ENCODE results near the gene B4GALNT2. TPM values are rescaled to one million over a fixed set of nuclear protein-coding genes. Genes with fewer than 3 reads are reported as not detected.
"Not testable (repeated sequence)": the region's sequence is repeated elsewhere in the genome, so short reads cannot be mapped to it uniquely, and the experiment has no call there.

B4GALNT2 gene
- polyA plus RNA-seq, 1 experiment = 0.12 TPM

DNA sequence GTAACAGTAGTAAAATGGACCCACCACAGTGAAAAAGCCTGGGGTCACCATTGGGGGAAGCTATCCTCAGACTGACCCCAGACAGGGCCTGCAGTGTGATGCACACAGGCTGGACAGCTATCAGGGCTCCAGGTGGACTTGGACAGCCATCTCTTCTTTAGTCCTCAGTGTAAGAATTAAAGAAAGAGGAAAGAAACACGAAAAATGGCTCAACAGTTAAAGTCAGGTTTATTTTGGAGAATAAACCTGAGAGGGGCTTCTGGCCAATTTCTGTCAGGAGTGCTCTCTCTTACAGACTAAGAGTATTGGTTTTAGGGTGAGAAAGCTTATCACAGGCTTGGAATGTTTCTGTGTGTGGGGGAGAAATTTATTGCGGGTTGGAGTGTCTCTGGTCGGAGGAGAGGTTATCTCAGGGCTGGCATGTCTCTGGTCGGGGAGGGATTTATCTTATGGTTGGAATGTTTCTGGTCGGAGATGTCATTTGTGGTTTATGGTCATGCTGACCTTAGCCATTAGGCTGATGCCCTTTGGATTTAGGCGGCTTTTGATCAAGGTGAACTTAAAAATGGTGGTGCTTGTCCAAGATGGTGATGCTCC is 10.8 kb upstream of the B4GALNT2 start:
- Histone ChIP-seq H3K27me3 (ENCODE audit: control insufficient read depth, insufficient read depth, low read length) (peaks cover 2% of the 10 kb centered on the region; the same call in 1 of the 2 replicates), H3K36me3 (ENCODE audit: control insufficient read depth, insufficient read depth, low read length) (no peaks in the 10 kb centered on the region), H3K4me3 (ENCODE audit: low read depth, low read length) (no peak overlapping the region)
- DNase-seq (ENCODE audit: low read depth) = no peak
- ChIA-PET POLR2A (no interaction called here), CTCF (interaction anchor here (0.6 to 0.9 kb wide), 2 partner anchors 10 to 951 kb away, joined by 3 read pairs; no protein-coding TSS in a partner anchor)
- TF ChIP-seq, protein P1, sequence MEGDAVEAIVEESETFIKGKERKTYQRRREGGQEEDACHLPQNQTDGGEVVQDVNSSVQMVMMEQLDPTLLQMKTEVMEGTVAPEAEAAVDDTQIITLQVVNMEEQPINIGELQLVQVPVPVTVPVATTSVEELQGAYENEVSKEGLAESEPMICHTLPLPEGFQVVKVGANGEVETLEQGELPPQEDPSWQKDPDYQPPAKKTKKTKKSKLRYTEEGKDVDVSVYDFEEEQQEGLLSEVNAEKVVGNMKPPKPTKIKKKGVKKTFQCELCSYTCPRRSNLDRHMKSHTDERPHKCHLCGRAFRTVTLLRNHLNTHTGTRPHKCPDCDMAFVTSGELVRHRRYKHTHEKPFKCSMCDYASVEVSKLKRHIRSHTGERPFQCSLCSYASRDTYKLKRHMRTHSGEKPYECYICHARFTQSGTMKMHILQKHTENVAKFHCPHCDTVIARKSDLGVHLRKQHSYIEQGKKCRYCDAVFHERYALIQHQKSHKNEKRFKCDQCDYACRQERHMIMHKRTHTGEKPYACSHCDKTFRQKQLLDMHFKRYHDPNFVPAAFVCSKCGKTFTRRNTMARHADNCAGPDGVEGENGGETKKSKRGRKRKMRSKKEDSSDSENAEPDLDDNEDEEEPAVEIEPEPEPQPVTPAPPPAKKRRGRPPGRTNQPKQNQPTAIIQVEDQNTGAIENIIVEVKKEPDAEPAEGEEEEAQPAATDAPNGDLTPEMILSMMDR (IDR thresholded peaks at IDR 0.05; ENCODE audit: insufficient read depth, low read depth, low read length) = no peak

DNA sequence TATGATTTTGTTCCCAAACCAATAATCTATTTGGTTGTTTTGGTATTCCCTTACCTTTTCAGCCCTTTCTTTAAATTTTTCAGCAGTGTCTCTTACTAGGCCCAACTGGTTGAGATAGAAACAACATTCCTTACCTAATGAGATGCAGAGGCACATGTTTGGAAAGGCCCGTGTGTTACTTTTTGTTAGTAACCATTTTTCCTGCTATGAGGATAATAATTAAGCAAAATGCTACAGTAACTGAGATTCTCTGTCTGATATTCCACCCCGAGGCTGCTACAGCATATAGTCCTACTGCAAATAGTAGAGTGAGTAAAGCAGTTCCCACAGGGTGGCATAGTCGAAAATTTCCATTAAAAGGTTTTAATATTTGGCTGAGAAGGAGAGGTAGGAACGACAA is 10.0 kb upstream of the B4GALNT2 start:
- no peak for DNase-seq (ENCODE audit: low read depth)
- CTCF ChIA-PET = no interaction called here
- Histone ChIP-seq H3K27me3 (ENCODE audit: control insufficient read depth, insufficient read depth, low read length) (no peaks in the 10 kb centered on the region), H3K36me3 (ENCODE audit: control insufficient read depth, insufficient read depth, low read length) (no peaks in the 10 kb centered on the region), H3K4me3 (ENCODE audit: low read depth, low read length) (no peak overlapping the region)
- TF ChIP-seq, protein P1 (IDR thresholded peaks at IDR 0.05; ENCODE audit: insufficient read depth, low read depth, low read length) = no peak
- POLR2A ChIA-PET = no interaction called here

GRCh38 chr17:49123061-49123460 is 9.5 kb upstream of the B4GALNT2 start:
- H3K36me3 ChIP-seq (ENCODE audit: control insufficient read depth, insufficient read depth, low read length) = no peaks in the 10 kb centered on the region
- ChIA-PET POLR2A (no interaction called here), CTCF (no interaction called here)
- DNase-seq (ENCODE audit: low read depth) = no peak
- H3K4me3 ChIP-seq (ENCODE audit: low read depth, low read length) = no peak overlapping the region
- no peaks in the 10 kb centered on the region for H3K27me3 ChIP-seq (ENCODE audit: control insufficient read depth, insufficient read depth, low read length)
- TF ChIP-seq, protein P1 (IDR thresholded peaks at IDR 0.05; ENCODE audit: insufficient read depth, low read depth, low read length) = no peak

GRCh38 chr17:49125449-49125848 is 7.1 kb upstream of the B4GALNT2 start:
- no peak for DNase-seq (ENCODE audit: low read depth)
- TF ChIP-seq, protein P1 (IDR thresholded peaks at IDR 0.05; ENCODE audit: insufficient read depth, low read depth, low read length) = no peak
- Histone ChIP-seq H3K4me3 (ENCODE audit: low read depth, low read length) (no peak overlapping the region), H3K27me3 (ENCODE audit: control insufficient read depth, insufficient read depth, low read length) (no peaks in the 10 kb centered on the region), H3K36me3 (ENCODE audit: control insufficient read depth, insufficient read depth, low read length) (no peaks in the 10 kb centered on the region)
- ChIA-PET POLR2A (no interaction called here), CTCF (no interaction called here)

- CTCF ChIA-PET = interaction anchor here (1.4 kb wide), 1 partner anchor 14 kb away, joined by 4 read pairs; no protein-coding TSS in a partner anchor
- H3K27me3 ChIP-seq (ENCODE audit: control insufficient read depth, insufficient read depth, low read length); POLR2A ChIA-PET; H3K4me3 ChIP-seq (ENCODE audit: low read depth, low read length); DNase-seq (ENCODE audit: low read depth); H3K36me3 ChIP-seq (ENCODE audit: control insufficient read depth, insufficient read depth, low read length): not testable (repeated sequence)
Observed at GRCh38 chr17:49126183-49126859, 6.2 kb upstream of the B4GALNT2 start.

DNA sequence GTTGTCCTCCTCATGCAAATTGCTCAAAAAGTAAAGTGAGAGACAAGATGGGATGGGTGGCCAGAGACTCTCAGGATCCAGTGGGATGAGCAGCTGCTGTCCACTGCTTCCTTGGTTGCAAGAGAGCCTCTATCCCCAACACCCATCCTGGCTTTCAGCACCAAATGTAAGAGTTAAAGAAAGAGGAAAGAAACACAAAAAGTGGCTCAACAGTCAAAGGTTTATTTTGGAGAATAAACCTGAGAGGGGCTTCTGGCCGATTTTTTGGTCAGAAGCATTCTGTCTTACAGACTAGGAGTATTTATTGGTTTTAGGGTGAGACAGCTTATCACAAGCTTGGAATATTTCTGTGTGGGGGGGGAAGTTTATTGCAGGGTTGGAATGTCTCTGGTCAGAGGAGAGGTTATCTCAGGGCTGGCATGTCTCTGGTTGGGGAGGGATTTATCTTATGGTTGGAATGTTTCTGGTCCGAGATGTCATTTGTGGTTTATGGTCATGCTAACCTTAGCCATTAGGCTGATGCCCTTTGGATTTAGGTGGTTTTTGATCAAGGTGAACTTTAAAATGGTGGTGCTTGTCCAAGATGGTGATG is 3.1 kb upstream of the B4GALNT2 start:
- H3K27me3 ChIP-seq (ENCODE audit: control insufficient read depth, insufficient read depth, low read length); POLR2A ChIA-PET: not testable (repeated sequence)
- CTCF ChIA-PET = interaction anchor here (0.8 kb wide), 1 partner anchor 97 kb away, joined by 3 read pairs; no protein-coding TSS in a partner anchor

More for the DNA sequence above, 3.1 kb upstream of the B4GALNT2 start:
- H3K36me3 ChIP-seq (ENCODE audit: control insufficient read depth, insufficient read depth, low read length); H3K4me3 ChIP-seq (ENCODE audit: low read depth, low read length); DNase-seq (ENCODE audit: low read depth): not testable (repeated sequence)
